Stimulated activated CD4-positive, alpha-beta T cell treated with anti-CD3 and anti-CD28 coated beads, Interleukin-12 subunit alpha, Interleukin-12 subunit beta, amount 100 ng/mL, for 4 hours (primary cell): ENCODE data around the gene PDSS2.
"Not testable (repeated sequence)": the region's sequence is repeated elsewhere in the genome, so short reads cannot be mapped to it uniquely, and the experiment has no call there.

Experiments used
- DNase-seq: peaks from one replicate; pipeline ENCODE4 v3.0.0-alpha.2; 2020

Gene PDSS2

DNA sequence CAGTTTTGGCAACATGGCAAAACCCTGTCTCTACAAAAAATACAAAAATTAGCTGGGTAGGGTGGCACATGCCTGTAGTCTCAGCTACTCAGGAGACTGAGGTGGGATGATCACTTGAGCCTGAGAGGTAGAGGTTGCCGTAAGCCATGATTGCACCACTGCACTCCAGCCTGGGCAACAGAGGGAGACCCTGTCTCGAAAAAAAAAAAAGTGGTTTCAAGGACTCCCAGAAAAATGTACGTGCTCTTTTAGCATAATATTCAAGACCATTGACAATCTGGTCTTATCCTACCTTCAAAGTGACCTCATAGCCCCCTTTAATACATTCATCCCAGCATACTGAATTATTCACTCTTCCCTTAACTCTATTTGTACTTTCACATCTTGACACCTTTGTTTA is 16.0 kb upstream of the PDSS2 start:
- not testable (repeated sequence) for DNase-seq

DNA sequence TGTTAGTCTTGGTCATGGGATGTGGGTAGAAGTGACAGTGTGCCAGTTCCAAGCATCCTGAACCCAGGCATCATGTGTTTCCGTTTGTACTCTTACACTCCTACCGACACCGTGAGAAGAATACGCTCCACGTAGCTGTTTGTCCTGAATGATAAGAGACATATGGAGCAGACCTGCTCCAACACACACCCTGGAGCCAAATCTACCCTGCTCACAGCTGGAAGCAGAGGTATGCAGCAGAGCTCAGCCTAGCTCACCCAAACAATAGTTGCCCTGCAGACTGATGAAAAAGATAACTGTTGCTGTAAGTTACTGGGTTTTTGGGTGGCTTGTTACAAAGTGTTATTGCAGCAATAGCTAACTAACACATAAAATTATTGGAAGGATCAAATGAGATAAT is 14.3 kb upstream of the PDSS2 start:
- DNase-seq, result no peak

DNA sequence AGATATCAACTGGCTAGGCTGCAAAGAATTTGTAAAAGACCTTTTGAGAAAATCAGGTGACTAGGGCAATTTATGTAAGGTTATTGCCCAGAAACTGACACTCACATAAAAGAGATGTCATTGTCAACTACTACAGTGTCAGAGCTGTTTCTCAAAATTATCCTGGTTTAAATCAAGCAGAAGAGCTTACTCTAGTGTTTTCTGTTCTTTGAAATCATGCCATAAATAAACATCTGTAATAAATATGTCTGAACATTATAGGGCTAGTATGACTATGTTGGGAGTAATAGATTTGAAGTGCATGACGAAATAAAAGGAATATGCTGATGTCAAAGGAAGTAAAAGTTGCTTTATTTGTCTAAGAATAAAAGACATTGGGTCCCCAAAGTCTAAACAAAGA is 11.0 kb upstream of the PDSS2 start:
- DNase-seq, result no peak

- DNase-seq, result no peak
Observed at GRCh38 chr6:107466062-107466461, 6.7 kb upstream of the PDSS2 start.

DNA sequence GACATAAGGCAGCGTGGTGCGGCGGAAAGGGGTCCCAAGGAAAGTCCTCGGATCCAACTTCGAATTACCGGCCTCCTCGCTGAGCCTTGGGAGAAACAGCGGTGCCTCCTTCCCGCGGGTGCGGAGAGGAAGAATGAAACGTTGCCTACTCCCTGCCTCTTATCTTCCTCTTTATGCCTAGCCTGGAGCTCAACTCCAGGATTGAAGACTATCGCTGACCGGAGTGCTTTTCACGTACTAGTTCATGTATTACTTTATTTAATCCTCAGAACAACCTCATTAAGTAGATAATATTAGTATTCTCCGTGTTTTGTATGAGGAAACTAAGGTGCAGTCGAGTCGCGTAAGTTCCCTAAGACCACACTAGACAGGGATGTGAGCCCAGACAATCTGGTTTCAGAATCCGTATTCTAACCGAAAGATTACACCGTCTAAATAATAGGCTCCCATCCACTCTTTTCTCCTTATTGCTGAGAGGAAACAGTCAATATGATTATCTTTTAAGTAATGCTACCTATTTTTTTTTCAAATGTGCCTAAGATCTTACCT is 793 bp upstream of the PDSS2 start:
- no peak for DNase-seq

DNA sequence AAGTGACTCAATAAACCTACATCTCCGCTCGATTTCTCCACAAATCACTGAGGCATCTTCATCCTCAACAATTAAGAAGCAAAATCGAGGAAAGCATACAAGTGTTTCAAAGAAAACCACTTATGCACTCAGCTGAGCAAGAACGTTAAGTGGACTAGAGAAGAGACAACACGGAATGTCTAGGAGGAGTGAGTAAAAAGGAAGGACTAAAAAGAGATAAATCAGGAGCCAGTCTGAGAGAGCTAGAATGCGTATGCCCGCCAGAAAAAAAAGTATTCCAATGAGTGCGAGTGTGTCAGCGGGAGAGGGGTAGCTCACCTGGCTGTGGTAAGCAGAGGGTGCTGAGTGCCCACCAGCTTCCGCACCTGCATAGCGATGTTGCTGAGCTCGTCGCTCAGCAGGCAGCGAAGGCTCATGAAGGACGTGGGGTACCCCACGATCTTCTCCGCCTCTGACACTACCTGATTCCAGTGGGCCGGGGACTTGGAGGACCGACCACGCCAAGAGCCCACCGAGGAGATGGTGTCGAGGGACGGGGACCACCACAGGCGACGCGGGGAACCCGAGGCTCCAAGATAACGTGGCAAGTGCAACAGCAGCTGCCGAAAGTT is 587 bp downstream of the PDSS2 start:
- no peak for DNase-seq

DNA sequence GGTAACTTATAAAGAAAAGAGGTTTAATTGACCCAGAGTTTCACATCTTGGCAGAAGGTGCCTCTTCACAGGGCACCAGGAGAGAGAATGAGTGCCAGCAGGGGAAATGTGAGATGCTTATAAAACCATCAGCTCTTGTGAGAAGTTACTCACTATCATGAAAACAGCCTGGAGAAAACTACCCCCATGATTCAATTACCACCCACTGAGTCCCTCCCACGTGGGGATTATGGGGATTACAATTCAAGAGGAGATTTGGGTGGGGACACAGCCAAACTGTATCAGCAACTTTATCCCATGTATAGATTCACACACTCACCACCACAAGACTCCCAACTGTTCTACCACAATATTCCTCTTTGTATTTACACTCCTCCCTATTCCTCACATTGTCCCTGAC is 10.6 kb downstream of the PDSS2 start:
- no peak for DNase-seq

GRCh38 chr6:107447663-107448216 is 11.6 kb downstream of the PDSS2 start:
- DNase-seq, result no peak

DNA sequence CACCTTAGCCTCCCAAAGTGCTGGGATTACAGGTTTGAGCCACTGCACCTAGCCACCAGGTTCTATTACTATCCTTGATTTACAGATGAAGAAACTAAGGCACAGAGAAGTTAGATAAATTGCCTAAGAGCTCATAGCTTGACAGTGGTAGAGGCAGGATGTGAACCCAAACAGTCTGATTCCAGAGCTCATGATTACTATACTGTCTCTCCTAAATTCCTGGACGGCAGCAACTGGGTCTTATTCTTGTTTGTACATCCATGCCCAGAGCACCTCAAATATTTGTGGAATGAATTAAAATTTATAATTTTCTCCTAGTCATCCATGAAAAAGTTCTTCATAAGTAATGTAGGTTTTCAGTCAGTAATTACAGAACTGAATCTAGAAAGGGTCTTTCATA is 15.1 kb downstream of the PDSS2 start:
- no peak for DNase-seq

- DNase-seq, result no peak
Observed at GRCh38 chr6:107443608-107444267, 15.6 kb downstream of the PDSS2 start.

DNA sequence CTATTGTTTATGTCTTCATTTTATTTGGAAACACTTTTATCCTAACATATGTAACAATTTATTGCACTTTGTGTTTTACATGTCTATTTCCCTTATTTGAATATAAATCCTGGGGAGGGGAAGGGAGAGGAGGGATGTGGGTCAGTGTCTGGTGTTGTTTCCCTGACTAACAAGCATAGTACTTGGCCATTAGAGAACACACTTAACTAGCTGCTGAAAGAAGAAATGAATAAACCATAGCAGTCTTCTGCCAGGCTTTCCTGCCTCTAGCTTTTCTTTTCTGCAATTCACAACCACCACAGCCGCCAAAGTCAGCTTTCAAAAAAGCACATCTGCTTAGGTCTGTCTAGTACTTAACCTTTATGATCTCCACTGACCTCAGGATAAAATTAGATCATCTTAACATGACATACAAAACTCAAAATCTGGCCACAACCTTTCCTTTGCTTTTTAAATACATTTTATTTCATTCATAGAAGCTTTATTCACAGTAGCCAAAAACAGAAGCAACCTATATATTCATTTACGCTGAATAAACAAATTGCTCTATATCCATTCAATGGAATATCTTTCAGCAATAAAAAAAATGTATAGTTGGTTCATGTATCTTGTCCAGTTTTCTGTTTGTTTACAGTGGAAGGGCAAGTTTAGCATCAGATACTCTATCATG is 16.3 kb downstream of the PDSS2 start:
- DNase-seq, result no peak

DNA sequence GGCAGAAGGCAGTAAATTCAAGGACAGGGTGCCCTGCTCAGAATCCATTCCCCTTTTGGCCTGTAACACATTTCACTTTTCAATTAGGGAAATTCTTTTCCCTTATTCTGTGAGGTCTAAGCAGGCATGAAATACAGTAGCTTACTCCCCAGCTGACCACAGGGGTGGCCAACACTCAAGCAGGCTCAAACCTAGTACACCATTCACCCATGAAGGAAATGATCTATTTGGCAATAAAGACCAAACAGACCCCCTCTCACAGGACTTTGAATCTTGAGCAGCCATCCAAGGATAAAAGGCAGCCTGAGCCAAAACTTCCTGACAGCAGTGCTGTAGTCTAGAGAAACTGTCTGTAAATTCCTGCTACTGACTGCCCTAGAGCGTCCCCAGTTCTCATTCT is 17.7 kb downstream of the PDSS2 start:
- DNase-seq, result no peak

DNA sequence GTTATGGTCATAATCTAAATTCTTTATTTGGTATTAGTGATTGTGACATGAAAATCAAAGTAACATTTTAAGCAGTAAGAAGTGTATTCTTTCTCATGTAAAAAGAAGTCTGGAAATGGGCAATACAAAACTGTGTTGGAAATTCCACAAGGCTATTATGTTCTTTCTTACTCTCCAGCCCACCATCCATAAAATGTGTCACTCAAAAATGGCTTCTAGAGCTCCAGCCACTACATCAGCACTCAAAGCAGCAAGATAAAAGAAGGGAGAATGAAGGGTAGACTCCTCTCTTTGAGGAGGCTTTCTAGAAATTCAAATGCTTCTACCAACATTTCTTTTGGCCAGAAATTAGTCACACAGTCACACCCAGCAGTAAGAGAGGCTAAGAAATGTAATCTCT is 18.4 kb downstream of the PDSS2 start:
- DNase-seq, result no peak

DNA sequence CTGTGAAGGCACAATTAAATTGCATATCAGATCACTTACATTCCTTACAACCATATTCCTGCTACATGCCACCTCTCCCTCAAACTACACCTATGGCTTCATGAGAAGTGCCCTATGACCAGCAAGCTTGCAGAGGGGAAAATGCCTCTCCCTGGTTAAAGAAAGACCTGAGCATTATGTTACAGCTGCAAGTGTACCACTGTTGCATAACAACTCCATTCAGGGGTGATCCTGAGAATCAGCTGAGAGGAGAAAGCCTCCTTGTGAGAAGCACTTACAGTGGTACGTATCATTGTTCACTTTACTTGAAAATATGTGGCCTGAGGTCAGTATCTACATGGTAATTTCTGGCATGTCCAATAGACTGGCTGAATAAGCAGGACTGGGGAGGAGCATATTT is 20.0 kb downstream of the PDSS2 start:
- no peak for DNase-seq

- DNase-seq, result no peak
Observed at GRCh38 chr6:107437691-107438090, 21.7 kb downstream of the PDSS2 start.

GRCh38 chr6:107436881-107437280 is 22.5 kb downstream of the PDSS2 start:
- DNase-seq, result no peak

- DNase-seq, result no peak
Observed at GRCh38 chr6:107435798-107436197, 23.6 kb downstream of the PDSS2 start.

DNA sequence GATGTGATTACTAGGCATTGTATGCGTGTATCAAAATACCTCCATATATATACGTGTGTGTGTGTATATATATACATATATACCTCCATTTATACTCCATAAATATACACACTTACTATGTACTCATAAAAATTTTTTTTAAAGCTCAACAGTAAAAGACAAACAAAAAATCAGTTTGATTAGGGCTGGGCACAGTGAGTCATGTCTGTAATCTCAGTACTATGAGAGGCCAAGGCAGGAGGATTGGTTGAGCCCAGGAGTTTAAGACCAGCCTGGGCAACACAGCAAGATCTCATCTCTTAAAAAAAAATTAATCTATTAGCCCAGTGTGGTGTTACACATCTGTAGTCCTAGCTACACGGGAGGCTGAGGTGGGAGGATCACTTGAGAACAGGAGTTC is 24.6 kb downstream of the PDSS2 start:
- no peak for DNase-seq

DNA sequence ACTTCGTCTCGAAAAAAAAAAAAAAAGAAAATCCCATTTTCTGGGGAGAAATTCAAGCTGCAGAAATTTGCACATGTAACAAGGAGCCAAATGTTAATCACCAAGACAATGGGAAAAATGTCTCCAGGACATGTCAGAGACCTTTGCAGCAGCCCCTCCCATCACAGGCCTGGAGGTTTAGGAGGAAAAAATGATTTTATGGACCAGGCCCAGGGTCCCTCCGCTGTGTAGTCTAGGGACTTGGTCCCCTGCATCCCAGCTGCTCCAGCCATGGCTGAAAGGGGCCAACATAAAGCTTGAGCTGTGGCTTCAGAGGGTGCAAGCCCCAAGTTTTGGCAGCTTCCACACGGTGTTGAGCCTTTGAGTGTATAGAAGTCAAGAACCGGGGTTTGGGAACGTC is 33.4 kb downstream of the PDSS2 start:
- DNase-seq, result not testable (repeated sequence)

- no peak for DNase-seq
Observed at GRCh38 chr6:107423474-107423990, 35.8 kb downstream of the PDSS2 start.

DNA sequence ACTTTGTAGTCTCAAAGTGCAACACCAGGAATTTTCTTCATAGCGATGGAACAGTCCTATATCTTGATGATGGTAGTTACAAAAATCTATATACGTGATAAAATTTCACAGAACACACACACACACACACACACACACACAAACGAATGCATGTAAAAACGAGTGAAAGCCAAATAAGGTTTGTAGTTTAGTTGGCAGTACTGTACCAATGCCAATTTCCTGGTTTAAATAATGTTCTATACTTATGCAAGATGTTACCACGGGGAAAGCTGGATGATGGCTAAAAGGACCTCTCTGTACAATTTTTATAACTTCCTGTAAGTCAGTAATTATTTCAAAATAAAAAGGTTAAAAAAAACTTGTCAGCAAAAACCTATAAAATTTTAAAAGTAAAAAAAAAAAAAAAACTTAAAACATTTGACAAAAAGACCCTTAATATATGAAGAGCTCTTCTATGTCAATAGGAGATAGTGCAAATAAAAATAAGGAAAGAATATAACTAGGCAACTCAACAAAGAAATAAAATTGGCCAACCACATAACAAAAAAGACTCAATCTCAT is 37.6 kb downstream of the PDSS2 start:
- DNase-seq, result no peak

DNA sequence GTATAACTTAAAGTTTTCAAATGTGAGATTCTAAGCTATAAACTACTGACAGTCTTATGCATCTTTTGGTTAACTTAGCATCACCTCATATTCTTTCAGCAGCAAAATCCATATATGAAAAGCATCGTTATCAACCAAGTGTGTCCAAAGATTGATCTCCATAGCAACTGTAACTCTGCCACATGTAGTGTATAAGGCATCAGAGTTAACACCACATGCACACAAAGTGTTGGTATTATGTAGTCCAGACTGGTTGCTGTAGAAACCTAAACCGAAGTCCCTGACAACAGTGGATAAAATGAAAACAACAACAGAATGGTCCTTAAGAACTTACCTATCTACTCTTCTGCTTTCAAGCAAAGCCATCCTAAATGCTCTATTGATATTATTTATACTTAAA is 39.6 kb downstream of the PDSS2 start:
- no peak for DNase-seq

DNA sequence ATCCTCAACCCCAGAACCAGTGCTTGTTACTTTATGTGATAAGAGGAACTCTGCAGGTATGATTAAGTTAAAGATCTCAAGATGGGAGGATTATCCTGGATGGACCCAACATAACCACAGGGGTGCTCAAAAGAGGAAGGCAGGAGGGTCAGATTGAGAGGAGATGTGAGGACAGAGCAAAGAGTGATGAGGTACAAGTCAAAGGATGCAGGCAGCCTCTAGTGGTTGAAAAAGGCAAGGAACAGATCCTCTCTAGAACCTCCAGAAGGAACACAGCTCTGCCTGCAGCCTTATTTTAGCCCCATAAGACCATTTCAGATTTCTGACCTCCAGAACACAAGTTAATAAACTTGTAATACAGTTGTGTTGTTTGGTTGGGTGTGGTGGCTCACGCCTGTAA is 41.2 kb downstream of the PDSS2 start:
- no peak for DNase-seq
